A673 (cell line): ENCODE data around the gene TELO2. TPM values are rescaled to one million over a fixed set of nuclear protein-coding genes. Genes with fewer than 3 reads are reported as not detected.

Source experiments
- BruUV-seq: library from RNA; stranded (reverse); fragments of 400-500 nt; replicated peaks from 2 replicates; lab custom pipeline; 2021; lab: Mats Ljungman, UMichigan
- CTCF ChIA-PET: fragments of 300-600 bp; sonication (Branson Sonifier 250); formaldehyde crosslinking; loops from one replicate; lab custom pipeline; 2022; ENCODE audit warnings: antibody characterized with exemption; lab: Charles Lee
- POLR2A ChIA-PET: fragments of 300-600 bp; sonication (Branson Sonifier 250); formaldehyde crosslinking; loops from one replicate; lab custom pipeline; 2022; ENCODE audit warnings: antibody characterized with exemption; ENCODE audit not compliant: low non-redundant PET; lab: Charles Lee
- DNase-seq: peaks from one replicate; pipeline ENCODE4 v3.0.0-alpha.2; 2015; ENCODE audit warnings: low spot score
- H3K27ac ChIP-seq: fragments of 200-600 bp; sonication (generic); 2 replicates; pipeline ENCODE4 v1.5.1; 2016; ENCODE audit warnings: mixed run types, low read depth, mild to moderate bottlenecking, mixed read lengths, antibody characterized with exemption, low read length; ENCODE audit not compliant: poor library complexity, severe bottlenecking
- H3K27me3 ChIP-seq: fragments of 200-600 bp; sonication (generic); replicated peaks from 2 replicates; pipeline ENCODE4 v1.6.1; 2017; ENCODE audit warnings: mixed run types, low read depth, mild to moderate bottlenecking, mixed read lengths, antibody characterized with exemption, low read length; ENCODE audit not compliant: insufficient read depth, poor library complexity
- H3K36me3 ChIP-seq: fragments of 200-600 bp; sonication (generic); 2 replicates; pipeline ENCODE4 v1.6.1; 2016; ENCODE audit warnings: mixed run types, mild to moderate bottlenecking, mixed read lengths, antibody characterized with exemption, low read length; ENCODE audit not compliant: insufficient read depth, poor library complexity, severe bottlenecking
- H3K4me1 ChIP-seq: fragments of 200-600 bp; sonication (generic); 2 replicates; pipeline ENCODE4 v1.6.1; 2017; ENCODE audit warnings: mixed run types, mild to moderate bottlenecking, mixed read lengths, antibody characterized with exemption, low read length; ENCODE audit not compliant: insufficient read depth, poor library complexity, severe bottlenecking
- H3K4me3 ChIP-seq: fragments of 200-600 bp; sonication (generic); 2 replicates; pipeline ENCODE4 v1.5.1; 2016; ENCODE audit warnings: low read depth, mixed run types, mild to moderate bottlenecking, mixed read lengths, low read length; ENCODE audit not compliant: poor library complexity, severe bottlenecking
- H3K9me3 ChIP-seq: fragments of 200-600 bp; sonication (generic); 2 replicates; pipeline ENCODE4 v1.6.1; 2016; ENCODE audit warnings: mixed run types, low read depth, mild to moderate bottlenecking, mixed read lengths, antibody characterized with exemption, low read length; ENCODE audit not compliant: poor library complexity, severe bottlenecking
- CTCF ChIP-seq: fragments of 300-800, 200-600 bp; sonication (generic); conservative IDR thresholded peaks from 2 replicates; pipeline ENCODE4 v1.5.1; 2017; ENCODE audit warnings: low read depth, mild to moderate bottlenecking, antibody characterized with exemption, low read length, moderate library complexity, mixed read lengths
- EZH2 ChIP-seq: fragments of 200-600 bp; sonication (generic); IDR thresholded peaks from 2 replicates; pipeline ENCODE4 v1.6.1; 2017; ENCODE audit warnings: borderline replicate concordance, low read depth, mild to moderate bottlenecking, mixed read lengths, antibody characterized with exemption, low read length; ENCODE audit not compliant: poor library complexity, severe bottlenecking
- intact Hi-C: fragments of 100-400 bp; cut with micrococcal nuclease; formaldehyde crosslinking; loops from one replicate; pipeline ENCODE4 v1.10.0; 2022; ENCODE audit not compliant: unreplicated experiment
- total RNA-seq: library from RNA; stranded (reverse); gene quantifications from 2 replicates; pipeline ENCODE4 v1.2.3, GENCODE V29; 2021

Gene TELO2
- total RNA-seq, 1 experiment from 2014 or later: 67.0 TPM

- no peaks in the 10 kb centered on the region for H3K27me3 ChIP-seq
- H3K36me3 ChIP-seq: no peaks in the 10 kb centered on the region
- peaks cover 20% of the 10 kb centered on the region for H3K4me1 ChIP-seq
- no peak overlapping the region for H3K4me3 ChIP-seq
- POLR2A ChIA-PET: no interaction called here
- BruUV-seq: no TSS peak
- TF ChIP-seq CTCF (no peak), EZH2 (no peak)
- no peak for DNase-seq
- H3K9me3 ChIP-seq: no peaks in the 10 kb centered on the region
- intact Hi-C loops: no loop called here
- no peak overlapping the region for H3K27ac ChIP-seq
- CTCF ChIA-PET: no interaction called here
These were observed 55.1 kb downstream of the TELO2 start for GRCh38 chr16:1548233-1548632.

DNA sequence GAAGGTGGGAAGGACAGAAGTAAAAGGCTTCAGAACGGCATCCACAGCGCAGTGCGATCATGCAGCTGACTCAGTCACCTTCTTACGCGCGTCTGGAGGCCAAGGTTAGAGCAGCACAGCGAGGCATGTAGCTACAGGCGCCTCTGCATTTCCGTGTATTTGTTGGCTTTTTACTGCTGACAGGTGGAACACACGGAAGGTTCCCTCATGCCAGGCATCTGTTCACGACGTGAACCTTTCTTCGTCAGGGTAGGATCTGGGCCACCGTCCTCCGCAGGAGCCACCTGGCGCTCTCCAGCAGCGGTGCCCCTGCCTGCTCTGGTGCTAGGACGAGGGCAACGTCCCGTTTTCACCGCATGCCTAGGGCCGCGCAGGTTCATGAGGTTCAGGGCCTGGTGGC, 55.6 kb downstream of the TELO2 start:
- peaks cover 15% of the 10 kb centered on the region for H3K4me1 ChIP-seq
- H3K27me3 ChIP-seq: no peaks in the 10 kb centered on the region
- H3K27ac ChIP-seq: no peak overlapping the region
- no peaks in the 10 kb centered on the region for H3K9me3 ChIP-seq
- BruUV-seq: no TSS peak
- ChIA-PET CTCF (no interaction called here), POLR2A (no interaction called here)
- no peak overlapping the region for H3K4me3 ChIP-seq
- intact Hi-C loops: no loop called here
- H3K36me3 ChIP-seq: no peaks in the 10 kb centered on the region
- no peak for DNase-seq
- no peak for TF ChIP-seq EZH2
- TF ChIP-seq CTCF: no peak

- POLR2A ChIA-PET: no interaction called here
- no peak for TF ChIP-seq CTCF
- TF ChIP-seq EZH2: no peak
- no TSS peak for BruUV-seq
These were observed 56.9 kb downstream of the TELO2 start for GRCh38 chr16:1550069-1550468.

More at GRCh38 chr16:1550069-1550468, 56.9 kb downstream of the TELO2 start:
- no peak for DNase-seq
- Histone ChIP-seq H3K4me1 (peaks cover 13% of the 10 kb centered on the region), H3K4me3 (no peak overlapping the region), H3K27ac (no peak overlapping the region), H3K27me3 (no peaks in the 10 kb centered on the region), H3K9me3 (no peaks in the 10 kb centered on the region), H3K36me3 (no peaks in the 10 kb centered on the region)
- intact Hi-C loops: no loop called here
- CTCF ChIA-PET: no interaction called here
